HG02571 (cell line): ENCODE data around the gene PGM2.
"Not testable (repeated sequence)": the region's sequence is repeated elsewhere in the genome, so short reads cannot be mapped to it uniquely, and the experiment has no call there.

Source experiments
- ATAC-seq: cut with Tn5 transposase; IDR thresholded peaks from one replicate; pipeline ENCODE4 v1.9.1; 2021; ENCODE audit warnings: mild to moderate bottlenecking, moderate library complexity; ENCODE audit not compliant: unreplicated experiment

PGM2 gene

GRCh38 chr4:37826295-37827029 lies at the start of gene PGM2:
TSS of gene PGM2 (plus strand) at chr4:37826686. CDS start at chr4:37826733, 47 bp downstream.
- ATAC-seq, result peak; percentile 95

GRCh38 chr4:37779896-37780295 lies 46.6 kb upstream of the PGM2 start:
- ATAC-seq, result no peak

GRCh38 chr4:37780444-37781130 lies 45.9 kb upstream of the PGM2 start:
- ATAC-seq, result no peak

- no peak for ATAC-seq
These were observed 45.4 kb upstream of the PGM2 start for GRCh38 chr4:37781131-37781455.

- not testable (repeated sequence) for ATAC-seq
These were observed 40.2 kb upstream of the PGM2 start for GRCh38 chr4:37786267-37786666.

- ATAC-seq, result not testable (repeated sequence)
These were observed 38.5 kb upstream of the PGM2 start for GRCh38 chr4:37787883-37788460.

- ATAC-seq, result no peak
These were observed 37.7 kb upstream of the PGM2 start for GRCh38 chr4:37788819-37789218.

GRCh38 chr4:37792241-37792640 lies 34.2 kb upstream of the PGM2 start:
- no peak for ATAC-seq

GRCh38 chr4:37793562-37793961 lies 32.9 kb upstream of the PGM2 start:
- ATAC-seq, result no peak

- ATAC-seq, result no peak
These were observed 32.4 kb upstream of the PGM2 start for GRCh38 chr4:37794056-37794455.

- ATAC-seq, result no peak
These were observed 30.8 kb upstream of the PGM2 start for GRCh38 chr4:37795581-37796195.

- no peak for ATAC-seq
These were observed 29.1 kb upstream of the PGM2 start for GRCh38 chr4:37797374-37797773.

- ATAC-seq, result no peak
These were observed 28.6 kb upstream of the PGM2 start for GRCh38 chr4:37797923-37798322.

- ATAC-seq, result no peak
These were observed 27.9 kb upstream of the PGM2 start for GRCh38 chr4:37798616-37799015.

- no peak for ATAC-seq
These were observed 26.4 kb upstream of the PGM2 start for GRCh38 chr4:37799941-37800554.

GRCh38 chr4:37802068-37802666 lies 24.3 kb upstream of the PGM2 start:
- no peak for ATAC-seq

GRCh38 chr4:37803348-37803973 lies 23.0 kb upstream of the PGM2 start:
- ATAC-seq, result no peak

- no peak for ATAC-seq
These were observed 21.4 kb upstream of the PGM2 start for GRCh38 chr4:37805091-37805490.

GRCh38 chr4:37812713-37813112 lies 13.8 kb upstream of the PGM2 start:
- ATAC-seq, result peak; percentile 78

- ATAC-seq, result no peak
These were observed 10.9 kb upstream of the PGM2 start for GRCh38 chr4:37815591-37815990.
